CD4-positive, alpha-beta memory T cell (primary cell): ENCODE results near the gene FNTB. TPM values are rescaled to one million over a fixed set of nuclear protein-coding genes. Genes with fewer than 3 reads are reported as not detected.
A peak's percentile ranks its signal among the peaks of the same experiment; 100 is the strongest.

Source experiments
- CTCF ChIA-PET: fragments of 350-600 bp; sonication (Branson Sonifier 250); formaldehyde crosslinking; loops from one replicate; lab custom pipeline; 2021; ENCODE audit warnings: inconsistent platforms; ENCODE audit not compliant: partially characterized antibody; lab: Charles Lee
- POLR2A ChIA-PET: fragments of 350-600 bp; sonication (Branson Sonifier 250); formaldehyde crosslinking; loops from one replicate; lab custom pipeline; 2021; ENCODE audit not compliant: partially characterized antibody; lab: Charles Lee
- DNase-seq, 5 donors: peaks; one replicate each; pipeline versions ENCODE4 v3.0.0 to v3.0.0-alpha.2; 2020 to 2022; ENCODE audit warnings: mixed read lengths in 1 of 5
- H3K27ac ChIP-seq: one replicate; pipeline ENCODE4 v1.7.0; 2013; ENCODE audit warnings: low read depth, low read length
- H3K27me3 ChIP-seq: 2 replicates; pipeline ENCODE4 v1.7.0; 2013; ENCODE audit warnings: mild to moderate bottlenecking, low read length, moderate library complexity; ENCODE audit not compliant: insufficient read depth
- H3K36me3 ChIP-seq: 2 replicates; pipeline ENCODE4 v1.7.0; 2013; ENCODE audit warnings: mild to moderate bottlenecking, low read length, moderate library complexity; ENCODE audit not compliant: insufficient read depth
- H3K4me1 ChIP-seq: 2 replicates; pipeline ENCODE4 v1.7.0; 2013; ENCODE audit warnings: mild to moderate bottlenecking, low read length, moderate library complexity; ENCODE audit not compliant: insufficient read depth
- H3K4me3 ChIP-seq, 2 donors: one replicate each; pipeline ENCODE4 v1.7.0; 2013; ENCODE audit warnings: low read length in 2 of 2, mild to moderate bottlenecking in 1 of 2
- H3K9me3 ChIP-seq, 2 donors: one replicate each; pipeline ENCODE4 v1.7.0; 2013; ENCODE audit warnings: low read length in 2 of 2, control low read depth in 1 of 2; ENCODE audit not compliant: control insufficient read depth in 1 of 2
- H3K27ac Mint-ChIP-seq, 7 donors: one replicate each; pipeline ENCODE4 v1.8.0; 2020 to 2021; ENCODE audit warnings: mixed read lengths in 7 of 7, mild to moderate bottlenecking in 6 of 7, inconsistent platforms in 3 of 7, moderate library complexity in 3 of 7
- H3K27me3 Mint-ChIP-seq, 2 donors: one replicate each; pipeline ENCODE4 v1.8.0; 2020 to 2021; ENCODE audit warnings: mixed read lengths in 2 of 2
- H3K36me3 Mint-ChIP-seq, 2 donors: one replicate each; pipeline ENCODE4 v1.8.0; 2020 to 2021; ENCODE audit warnings: mixed read lengths in 2 of 2, inconsistent platforms in 1 of 2, mild to moderate bottlenecking in 1 of 2
- H3K4me1 Mint-ChIP-seq, 4 donors: one replicate each; pipeline ENCODE4 v1.8.0; 2020 to 2021; ENCODE audit warnings: mixed read lengths in 4 of 4, mild to moderate bottlenecking in 1 of 4
- H3K4me3 Mint-ChIP-seq, 8 donors: one replicate each; pipeline ENCODE4 v1.8.0; 2020 to 2021; ENCODE audit warnings: mixed read lengths in 8 of 8, mild to moderate bottlenecking in 7 of 8, moderate library complexity in 6 of 8, inconsistent platforms in 3 of 8
- H3K9me3 Mint-ChIP-seq, 8 donors: one replicate each; pipeline ENCODE4 v1.8.0; 2020 to 2021; ENCODE audit warnings: mixed read lengths in 8 of 8, mild to moderate bottlenecking in 5 of 8, inconsistent platforms in 3 of 8, moderate library complexity in 1 of 8
- intact Hi-C: fragments of 100-400 bp; cut with micrococcal nuclease; formaldehyde crosslinking; loops from one replicate; pipeline ENCODE4 v1.15.1; 2023
- polyA plus RNA-seq, 2 donors: library from polyadenylated mRNA; unstranded; fragments of 300-500 nt; fragmentation: Illumina TruSeq; gene quantifications; one replicate each; pipeline ENCODE4 v1.2.3, GENCODE V29; 2021
- total RNA-seq, 2 experiments: library from RNA; stranded (reverse); gene quantifications; one replicate each; pipeline ENCODE4 v1.2.3, GENCODE V29; 2021

The FNTB gene
- total and polyA plus RNA-seq, 4 experiments from 2014 or later: 4.5 to 13.6 (median 11.8) TPM

DNA sequence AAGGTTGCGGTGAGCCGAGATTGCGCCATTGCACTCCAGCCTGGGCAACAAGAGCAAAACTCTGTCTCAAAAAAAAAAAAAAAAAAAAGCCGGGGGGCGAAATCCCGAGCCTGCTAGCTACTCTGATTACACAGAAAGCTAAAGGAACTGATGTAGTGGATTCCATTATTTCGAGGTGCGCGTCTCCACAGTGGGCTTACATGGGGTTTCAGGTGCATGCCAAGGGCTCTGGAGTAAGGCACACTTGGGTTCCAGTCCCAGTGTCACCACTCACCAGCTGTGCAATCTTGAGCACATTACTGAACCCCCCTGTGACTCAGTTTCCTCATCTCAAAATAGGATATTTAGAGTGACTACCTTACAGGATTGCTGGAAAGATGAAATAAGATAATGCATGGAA lies 12.9 kb upstream of the FNTB start:
- Histone ChIP-seq H3K27me3 (no peaks in the 10 kb centered on the region), H3K9me3 (no peaks in the 10 kb centered on the region), H3K4me1 (peaks cover 16% of the 10 kb centered on the region), H3K27ac (no peak overlapping the region), H3K36me3 (no peaks in the 10 kb centered on the region), H3K4me3 (no peak overlapping the region)
- DNase-seq: no peak
- Mint-ChIP-seq H3K27ac (no peak overlapping the region), H3K4me1 (peaks cover 11 to 23% (median 16%) of the 10 kb centered on the region in 4 donors), H3K36me3 (no peaks in the 10 kb centered on the region), H3K4me3 (peak overlapping the region in 2 of 8 donors; percentile 32 to 62), H3K27me3 (no peaks in the 10 kb centered on the region), H3K9me3 (no peaks in the 10 kb centered on the region)
- ChIA-PET POLR2A (interaction anchor here (1.6 kb wide), 1 partner anchor 12 kb away, joined by 5 read pairs; no protein-coding TSS in a partner anchor), CTCF (interaction anchor here (0.8 to 1.6 kb wide), 4 partner anchors 9 to 150 kb away, joined by 3 to 4 read pairs (median 3); no protein-coding TSS in a partner anchor)
- intact Hi-C loops: loop anchor here (2.0 kb wide), 1 partner anchor 59 kb away; the partner anchor contains the start of gene CHURC1

GRCh38 chr14:64974563-64974962 lies 12.1 kb upstream of the FNTB start:
- peaks cover 16% of the 10 kb centered on the region for H3K4me1 ChIP-seq
- no peaks in the 10 kb centered on the region for H3K9me3 ChIP-seq
- no peaks in the 10 kb centered on the region for H3K36me3 ChIP-seq
- H3K27me3 ChIP-seq: no peaks in the 10 kb centered on the region
- CTCF ChIA-PET: interaction anchor here (0.7 to 1.6 kb wide), 5 partner anchors 8 to 151 kb away, joined by 3 to 4 read pairs (median 3); no protein-coding TSS in a partner anchor
- peak overlapping the region in 3 of 7 donors; percentile 17 to 55 (median 17) for H3K27ac Mint-ChIP-seq
- H3K27me3 Mint-ChIP-seq: no peaks in the 10 kb centered on the region
- DNase-seq: no peak
- POLR2A ChIA-PET: interaction anchor here (1.0 kb wide), 1 partner anchor 12 kb away, joined by 4 read pairs; the partner anchor contains the start of gene FNTB
- H3K36me3 Mint-ChIP-seq: no peaks in the 10 kb centered on the region
- no peak overlapping the region for H3K4me3 ChIP-seq
- no peak overlapping the region for H3K27ac ChIP-seq
- H3K9me3 Mint-ChIP-seq: no peaks in the 10 kb centered on the region
- H3K4me3 Mint-ChIP-seq: peak overlapping the region in 4 of 8 donors; percentile 6 to 65 (median 44)
- peaks cover 11 to 23% (median 16%) of the 10 kb centered on the region in 4 donors for H3K4me1 Mint-ChIP-seq
- intact Hi-C loops: no loop called here

GRCh38 chr14:64979336-64980074 lies 7.2 kb upstream of the FNTB start:
- Mint-ChIP-seq H3K4me1 (peaks cover 5 to 14% (median 10%) of the 10 kb centered on the region in 4 donors), H3K4me3 (no peak overlapping the region), H3K27ac (no peak overlapping the region), H3K9me3 (no peaks in the 10 kb centered on the region), H3K27me3 (peaks cover 2 to 7% of the 10 kb centered on the region in 2 donors), H3K36me3 (no peaks in the 10 kb centered on the region)
- Histone ChIP-seq H3K27ac (no peak overlapping the region), H3K27me3 (no peaks in the 10 kb centered on the region), H3K4me3 (no peak overlapping the region), H3K4me1 (peaks cover 3% of the 10 kb centered on the region), H3K36me3 (no peaks in the 10 kb centered on the region), H3K9me3 (no peaks in the 10 kb centered on the region)
- DNase-seq: no peak
- ChIA-PET CTCF (interaction anchor here (0.9 to 4.2 kb wide), 2 partner anchors 23 to 156 kb away, joined by 3 to 28 read pairs; no protein-coding TSS in a partner anchor), POLR2A (interaction anchor here (1.5 kb wide), 1 partner anchor 65 kb away, joined by 4 read pairs; no protein-coding TSS in a partner anchor)
- intact Hi-C loops: loop anchor here (5.0 to 10.0 kb wide), 2 partner anchors 87 to 845 kb away; no protein-coding TSS in a partner anchor

DNA sequence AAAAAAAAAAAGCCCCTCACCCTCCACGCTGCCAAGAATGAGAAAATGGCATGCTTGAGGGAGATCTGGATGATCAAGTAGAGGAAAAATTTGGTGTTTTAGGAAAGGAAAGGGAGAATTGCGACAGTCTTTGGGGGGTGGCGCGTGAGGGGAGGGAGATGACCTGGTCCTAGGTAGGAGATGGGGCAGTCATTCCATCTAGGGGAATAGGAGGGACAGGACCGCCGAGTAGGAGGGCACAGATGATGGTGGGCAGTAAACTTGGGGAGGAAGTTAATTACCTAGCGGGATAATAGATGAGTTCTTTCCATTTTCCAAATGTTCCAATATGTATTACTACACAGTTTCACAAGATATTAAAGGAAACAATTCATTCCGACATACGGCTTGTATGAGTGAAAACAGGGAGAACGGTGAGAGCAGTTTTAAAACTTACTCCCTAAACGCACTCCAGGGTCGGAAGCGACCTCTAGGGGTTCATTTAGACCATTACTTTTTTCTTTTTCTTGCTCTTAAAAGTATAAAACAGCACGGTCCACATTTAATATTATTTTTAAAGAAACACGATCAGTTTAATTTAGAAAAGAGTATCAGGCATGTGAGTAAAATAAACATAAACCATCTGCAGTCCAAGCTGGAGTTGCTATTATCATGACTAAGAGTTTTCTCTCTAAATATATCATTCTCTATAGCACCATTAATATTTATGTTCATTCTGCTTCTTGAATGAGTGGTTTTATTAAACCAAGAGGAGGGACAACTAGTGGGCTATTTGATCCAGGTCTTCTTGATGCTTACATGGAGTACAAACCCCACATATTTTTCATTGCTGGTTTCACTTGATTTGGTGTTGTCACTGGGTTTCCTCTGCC lies 3.0 kb upstream of the FNTB start:
- Histone ChIP-seq H3K36me3 (no peaks in the 10 kb centered on the region), H3K27me3 (no peaks in the 10 kb centered on the region), H3K4me1 (peaks cover 23% of the 10 kb centered on the region), H3K4me3 (no peak overlapping the region), H3K27ac (no peak overlapping the region), H3K9me3 (no peaks in the 10 kb centered on the region)
- CTCF ChIA-PET: interaction anchor here (0.7 to 6.0 kb wide), 15 partner anchors 8 to 233 kb away, joined by 3 to 38 read pairs (median 3); partner anchors contain the start of gene CHURC1
- POLR2A ChIA-PET: no interaction called here
- Mint-ChIP-seq H3K27me3 (peaks cover 2 to 9% of the 10 kb centered on the region in 2 donors), H3K9me3 (peaks cover 0 to 2% (median 0%) of the 10 kb centered on the region in 8 donors), H3K4me3 (peak overlapping the region; percentile 38 to 67 (median 58)), H3K27ac (peak overlapping the region in 4 of 7 donors; percentile 16 to 54 (median 24)), H3K36me3 (peaks cover 0 to 6% of the 10 kb centered on the region in 2 donors), H3K4me1 (peaks cover 16 to 38% (median 23%) of the 10 kb centered on the region in 4 donors)
- intact Hi-C loops: loop anchor here (1.0 to 10.0 kb wide), 4 partner anchors 91 to 841 kb away; no protein-coding TSS in a partner anchor
- peak in 4 of 5 donors; percentile 60 to 64 (median 62) for DNase-seq

DNA sequence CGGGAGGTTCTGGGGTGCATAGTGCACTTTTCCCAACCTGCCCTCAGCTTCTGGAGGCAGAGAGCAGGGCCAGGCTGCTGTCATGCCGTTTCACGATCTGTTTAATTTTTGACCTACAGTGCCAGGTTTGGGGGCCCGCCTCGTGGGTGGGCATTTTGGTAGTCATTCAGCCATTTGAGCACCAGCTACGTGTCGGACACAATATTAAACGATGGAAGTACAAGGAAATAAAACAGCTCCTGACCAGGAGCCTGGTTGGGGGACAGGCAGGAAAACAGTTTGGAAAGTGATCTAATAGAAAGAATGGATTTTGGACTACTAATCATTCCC lies 708 bp downstream of the FNTB start:
- Mint-ChIP-seq H3K36me3 (peaks cover 4 to 6% of the 10 kb centered on the region in 2 donors), H3K27ac (peak overlapping the region; percentile 89 to 100 (median 98)), H3K4me3 (peak overlapping the region; percentile 92 to 100 (median 98)), H3K4me1 (peaks cover 31 to 71% (median 45%) of the 10 kb centered on the region in 4 donors), H3K27me3 (peaks cover 2 to 6% of the 10 kb centered on the region in 2 donors), H3K9me3 (peaks cover 0 to 6% (median 0%) of the 10 kb centered on the region in 8 donors)
- ChIA-PET CTCF (interaction anchor here (0.7 to 6.0 kb wide), 8 partner anchors 13 to 973 kb away, joined by 3 to 41 read pairs (median 4); no protein-coding TSS in a partner anchor), POLR2A (interaction anchor here (0.7 to 3.5 kb wide), 10 partner anchors 10 to 424 kb away, joined by 3 to 19 read pairs (median 6); partner anchors contain the start of gene CHURC1)
- intact Hi-C loops: loop anchor here (2.0 to 10.0 kb wide), 7 partner anchors 59 to 1083 kb away; partner anchors contain the start of gene HSPA2
- Histone ChIP-seq H3K9me3 (no peaks in the 10 kb centered on the region), H3K27me3 (no peaks in the 10 kb centered on the region), H3K36me3 (no peaks in the 10 kb centered on the region), H3K27ac (peak overlapping the region; percentile 70), H3K4me1 (peaks cover 48% of the 10 kb centered on the region), H3K4me3 (peak overlapping the region; percentile 57 to 98)
- DNase-seq: no peak

DNA sequence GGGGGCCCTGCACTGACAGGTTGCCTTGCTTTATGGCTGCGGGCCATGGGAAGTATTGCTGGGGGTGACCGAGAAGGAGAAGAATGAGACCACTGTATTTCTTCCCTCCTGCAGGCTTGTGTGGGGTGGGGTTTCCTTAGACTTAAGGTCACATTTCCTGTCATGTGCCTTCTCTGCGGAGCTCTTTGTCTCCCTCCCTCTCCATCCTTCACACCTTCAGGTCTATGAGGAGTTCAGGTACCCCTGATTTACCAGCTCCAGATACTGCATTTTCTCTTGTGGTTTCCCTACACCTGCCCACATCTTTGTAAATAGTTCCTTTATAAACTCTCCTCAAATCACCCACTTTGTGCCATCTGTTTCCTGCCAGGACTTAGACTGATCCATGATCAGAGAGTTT lies 3.6 kb downstream of the FNTB start:
- DNase-seq: peak in 4 of 5 donors; percentile 18 to 37 (median 32)
- Mint-ChIP-seq H3K4me3 (peak overlapping the region; percentile 59 to 83 (median 68)), H3K27me3 (peaks cover 0 to 3% of the 10 kb centered on the region in 2 donors), H3K9me3 (peaks cover 0 to 6% (median 0%) of the 10 kb centered on the region in 8 donors), H3K4me1 (peaks cover 26 to 61% (median 38%) of the 10 kb centered on the region in 4 donors), H3K36me3 (peaks cover 4 to 6% of the 10 kb centered on the region in 2 donors), H3K27ac (peak overlapping the region; percentile 36 to 90 (median 80))
- Histone ChIP-seq H3K27ac (peak overlapping the region; percentile 21), H3K27me3 (no peaks in the 10 kb centered on the region), H3K4me3 (peak overlapping the region; percentile 6 to 31), H3K36me3 (no peaks in the 10 kb centered on the region), H3K9me3 (no peaks in the 10 kb centered on the region), H3K4me1 (peaks cover 45% of the 10 kb centered on the region)
- intact Hi-C loops: no loop called here
- CTCF ChIA-PET: interaction anchor here (0.6 to 5.6 kb wide), 6 partner anchors 8 to 836 kb away, joined by 3 to 41 read pairs (median 4); no protein-coding TSS in a partner anchor
- POLR2A ChIA-PET: interaction anchor here (0.7 to 1.2 kb wide), 7 partner anchors 10 to 423 kb away, joined by 3 to 5 read pairs (median 3); partner anchors contain the start of gene SPTB
